ENCODE data around the gene TNRC6A. TPM values are rescaled to one million over a fixed set of nuclear protein-coding genes. Genes with fewer than 3 reads are reported as not detected.

TNRC6A gene
- total RNA-seq, 3 donors from 2014 or later: 49.3 to 84.9 (median 59.6) TPM

DNA sequence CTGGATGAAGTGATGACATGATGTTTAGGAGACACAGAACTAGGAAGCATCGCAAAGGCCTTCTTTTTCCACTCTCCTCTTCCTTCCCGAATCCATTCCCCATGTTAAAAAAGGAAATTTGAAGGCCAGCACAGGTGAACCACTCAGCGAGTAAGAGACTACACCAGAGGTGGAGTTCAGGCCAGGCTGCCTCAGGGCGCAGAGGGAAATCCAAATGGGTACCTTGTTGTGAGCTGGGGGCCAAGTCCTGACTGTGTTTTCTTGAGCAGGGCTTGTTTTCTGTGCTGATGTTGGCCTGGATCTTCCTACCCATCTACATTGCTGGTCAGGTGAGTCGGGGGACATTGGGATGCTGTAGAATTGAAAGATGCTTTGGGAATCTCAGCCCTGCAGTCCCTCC, 142.4 kb downstream of the TNRC6A start:
- intact Hi-C loops (cut with DNase I; ENCODE audit: low total_unique reads): no loop called here
- TF ChIP-seq POLR2A (IDR thresholded peaks at IDR 0.05) (no peak), POLR2AphosphoS5 (IDR thresholded peaks at IDR 0.05) (no peak)
- TF ChIP-seq, protein P1, sequence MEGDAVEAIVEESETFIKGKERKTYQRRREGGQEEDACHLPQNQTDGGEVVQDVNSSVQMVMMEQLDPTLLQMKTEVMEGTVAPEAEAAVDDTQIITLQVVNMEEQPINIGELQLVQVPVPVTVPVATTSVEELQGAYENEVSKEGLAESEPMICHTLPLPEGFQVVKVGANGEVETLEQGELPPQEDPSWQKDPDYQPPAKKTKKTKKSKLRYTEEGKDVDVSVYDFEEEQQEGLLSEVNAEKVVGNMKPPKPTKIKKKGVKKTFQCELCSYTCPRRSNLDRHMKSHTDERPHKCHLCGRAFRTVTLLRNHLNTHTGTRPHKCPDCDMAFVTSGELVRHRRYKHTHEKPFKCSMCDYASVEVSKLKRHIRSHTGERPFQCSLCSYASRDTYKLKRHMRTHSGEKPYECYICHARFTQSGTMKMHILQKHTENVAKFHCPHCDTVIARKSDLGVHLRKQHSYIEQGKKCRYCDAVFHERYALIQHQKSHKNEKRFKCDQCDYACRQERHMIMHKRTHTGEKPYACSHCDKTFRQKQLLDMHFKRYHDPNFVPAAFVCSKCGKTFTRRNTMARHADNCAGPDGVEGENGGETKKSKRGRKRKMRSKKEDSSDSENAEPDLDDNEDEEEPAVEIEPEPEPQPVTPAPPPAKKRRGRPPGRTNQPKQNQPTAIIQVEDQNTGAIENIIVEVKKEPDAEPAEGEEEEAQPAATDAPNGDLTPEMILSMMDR (IDR thresholded peaks at IDR 0.05): no peak
- H3K4me3 ChIP-seq: no peak overlapping the region
- no peak overlapping the region for H3K27ac ChIP-seq
- no peaks in the 10 kb centered on the region for H3K27me3 ChIP-seq
- DNase-seq (ENCODE audit: low spot score in 2 of 2): no peak
- H3K4me1 ChIP-seq: no peaks in the 10 kb centered on the region
- H3K9me3 ChIP-seq: no peaks in the 10 kb centered on the region
- H3K36me3 ChIP-seq: no peaks in the 10 kb centered on the region

DNA sequence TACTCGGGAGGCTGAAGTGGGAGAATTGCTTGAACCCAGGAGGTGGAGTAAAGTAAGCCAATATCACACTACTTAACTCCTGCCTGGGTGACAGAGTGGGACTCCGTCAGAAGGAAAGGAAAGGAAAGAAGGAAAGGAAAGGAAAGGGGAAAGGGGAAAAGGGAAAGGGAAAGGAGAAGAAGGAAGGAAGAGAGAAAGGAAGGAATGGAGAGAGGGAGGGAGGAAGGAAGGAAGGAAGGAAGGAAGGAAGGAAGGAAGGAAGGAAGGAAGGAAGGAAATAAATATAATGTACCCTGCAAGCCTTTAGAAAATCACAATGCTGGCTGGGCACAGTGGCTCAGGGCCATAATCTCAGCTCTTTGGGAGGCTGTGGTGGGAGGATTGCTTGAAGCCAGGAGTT, 143.6 kb downstream of the TNRC6A start:
- H3K4me1 ChIP-seq: no peaks in the 10 kb centered on the region
- intact Hi-C loops (cut with DNase I; ENCODE audit: low total_unique reads): no loop called here
- TF ChIP-seq, protein P1 (IDR thresholded peaks at IDR 0.05): no peak
- TF ChIP-seq POLR2AphosphoS5 (IDR thresholded peaks at IDR 0.05) (no peak), POLR2A (IDR thresholded peaks at IDR 0.05) (no peak)

DNA sequence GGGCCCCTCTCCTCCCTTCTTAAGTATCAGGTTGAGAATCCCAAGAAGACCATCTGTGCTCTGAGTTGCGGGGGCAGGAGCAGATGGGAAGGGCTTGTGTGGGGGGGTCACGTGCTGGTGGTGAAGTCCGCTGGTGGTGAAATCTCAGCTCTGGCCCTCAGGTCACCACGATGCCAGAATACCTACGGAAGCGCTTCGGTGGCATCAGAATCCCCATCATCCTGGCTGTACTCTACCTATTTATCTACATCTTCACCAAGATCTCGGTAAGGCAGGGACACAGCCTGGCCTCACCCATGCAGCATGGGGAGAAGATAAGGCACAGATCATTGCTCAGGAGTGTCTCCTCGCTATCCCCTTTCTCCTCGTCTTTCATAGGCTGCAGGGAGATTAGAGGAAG, 146.0 kb downstream of the TNRC6A start:
- DNase-seq (ENCODE audit: low spot score in 2 of 2): no peak
- H3K27ac ChIP-seq: no peak overlapping the region
- TF ChIP-seq POLR2A (IDR thresholded peaks at IDR 0.05): no peak
- no peak for TF ChIP-seq POLR2AphosphoS5 (IDR thresholded peaks at IDR 0.05)
- TF ChIP-seq, protein P1 (IDR thresholded peaks at IDR 0.05): no peak

More for the DNA sequence above, 143.6 kb downstream of the TNRC6A start:
- H3K4me3 ChIP-seq: no peak overlapping the region
- H3K27ac ChIP-seq: no peak overlapping the region
- H3K9me3 ChIP-seq: no peaks in the 10 kb centered on the region
- no peaks in the 10 kb centered on the region for H3K36me3 ChIP-seq
- no peak for DNase-seq (ENCODE audit: low spot score in 2 of 2)
- no peaks in the 10 kb centered on the region for H3K27me3 ChIP-seq

More for the DNA sequence above, 146.0 kb downstream of the TNRC6A start:
- no peaks in the 10 kb centered on the region for H3K27me3 ChIP-seq
- H3K9me3 ChIP-seq: no peaks in the 10 kb centered on the region
- intact Hi-C loops (cut with DNase I; ENCODE audit: low total_unique reads): no loop called here
- no peak overlapping the region for H3K4me3 ChIP-seq
- H3K36me3 ChIP-seq: no peaks in the 10 kb centered on the region
- no peaks in the 10 kb centered on the region for H3K4me1 ChIP-seq

Other genes starting within 250 kb of the TNRC6A start
- gene RBBP6, start 190.1 kb upstream of the TNRC6A start, total RNA-seq: 10 to 100 TPM; 54.7 to 90.7 (median 67.8) TPM
- gene SLC5A11, start 116.3 kb downstream of the TNRC6A start, total RNA-seq: 1 to 10 TPM in 1 of 3 donors, under 1 TPM in 2; 0.16 to 1.8 (median 0.66) TPM

Data from breast epithelium (tissue), 4 donors.